Measurements from ENCODE around the gene TMEM156. TPM values are rescaled to one million over a fixed set of nuclear protein-coding genes. Genes with fewer than 3 reads are reported as not detected.

TMEM156 gene
- total RNA-seq, 1 donor from 2014 or later = not detected

GRCh38 chr4:39043861-39044363 lies 11.7 kb upstream of the TMEM156 start:
- no peak for DNase-seq
- Histone ChIP-seq H3K9me3 (replicated peaks) (no peaks in the 10 kb centered on the region), H3K4me1 (peaks cover 58% of the 10 kb centered on the region), H3K27ac (replicated peaks) (peak overlapping the region; percentile 95), H3K36me3 (no peaks in the 10 kb centered on the region), H3K4me3 (peak overlapping the region; percentile 88), H3K27me3 (ENCODE audit: low read depth) (no peaks in the 10 kb centered on the region)
- TF ChIP-seq, protein P1, sequence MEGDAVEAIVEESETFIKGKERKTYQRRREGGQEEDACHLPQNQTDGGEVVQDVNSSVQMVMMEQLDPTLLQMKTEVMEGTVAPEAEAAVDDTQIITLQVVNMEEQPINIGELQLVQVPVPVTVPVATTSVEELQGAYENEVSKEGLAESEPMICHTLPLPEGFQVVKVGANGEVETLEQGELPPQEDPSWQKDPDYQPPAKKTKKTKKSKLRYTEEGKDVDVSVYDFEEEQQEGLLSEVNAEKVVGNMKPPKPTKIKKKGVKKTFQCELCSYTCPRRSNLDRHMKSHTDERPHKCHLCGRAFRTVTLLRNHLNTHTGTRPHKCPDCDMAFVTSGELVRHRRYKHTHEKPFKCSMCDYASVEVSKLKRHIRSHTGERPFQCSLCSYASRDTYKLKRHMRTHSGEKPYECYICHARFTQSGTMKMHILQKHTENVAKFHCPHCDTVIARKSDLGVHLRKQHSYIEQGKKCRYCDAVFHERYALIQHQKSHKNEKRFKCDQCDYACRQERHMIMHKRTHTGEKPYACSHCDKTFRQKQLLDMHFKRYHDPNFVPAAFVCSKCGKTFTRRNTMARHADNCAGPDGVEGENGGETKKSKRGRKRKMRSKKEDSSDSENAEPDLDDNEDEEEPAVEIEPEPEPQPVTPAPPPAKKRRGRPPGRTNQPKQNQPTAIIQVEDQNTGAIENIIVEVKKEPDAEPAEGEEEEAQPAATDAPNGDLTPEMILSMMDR (IDR thresholded peaks at IDR 0.05; ENCODE audit: borderline replicate concordance) = no peak
- intact Hi-C loops (cut with micrococcal nuclease) = no loop called here

DNA sequence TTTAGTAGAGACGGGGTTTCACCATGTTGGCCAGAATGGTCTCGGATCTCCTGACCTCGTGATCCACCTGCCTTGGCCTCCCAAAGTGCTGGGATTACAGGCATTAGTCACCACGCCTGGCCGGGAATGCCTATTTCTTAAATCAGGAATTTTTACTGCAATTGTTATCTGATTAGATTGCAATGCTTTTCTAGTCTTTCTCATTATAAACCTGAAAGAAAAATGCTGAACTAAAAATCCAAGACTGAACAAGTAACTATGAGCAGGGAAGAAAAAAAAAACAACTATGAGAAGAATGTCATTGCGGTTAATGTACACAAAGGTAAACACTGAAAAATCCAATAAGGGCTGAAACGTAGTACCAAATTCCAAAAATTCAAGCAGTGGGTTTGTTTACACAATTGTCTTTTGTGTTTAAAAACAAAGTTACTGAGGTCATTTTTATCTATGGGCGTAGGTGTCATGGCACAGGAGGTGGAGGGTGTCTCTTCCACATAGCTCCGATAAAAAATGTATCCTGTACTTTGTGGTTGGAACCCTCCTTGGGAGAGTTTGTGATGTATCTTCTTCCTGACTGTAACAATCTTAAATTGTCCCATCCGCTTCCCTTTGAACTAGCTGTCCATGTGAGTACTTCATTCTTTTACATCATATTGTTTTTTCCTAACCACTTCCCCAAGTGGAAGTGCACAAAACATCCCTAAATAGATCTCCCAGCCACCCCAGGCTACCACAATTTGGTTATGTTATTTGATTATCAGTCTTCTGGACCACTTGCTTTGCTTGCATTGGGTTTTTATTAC lies 11.1 kb upstream of the TMEM156 start:
- Histone ChIP-seq H3K27ac (replicated peaks) (peak overlapping the region; percentile 95), H3K4me1 (peaks cover 53% of the 10 kb centered on the region), H3K36me3 (no peaks in the 10 kb centered on the region), H3K27me3 (ENCODE audit: low read depth) (no peaks in the 10 kb centered on the region), H3K4me3 (peak overlapping the region; percentile 88), H3K9me3 (replicated peaks) (no peaks in the 10 kb centered on the region)
- TF ChIP-seq, protein P1 (IDR thresholded peaks at IDR 0.05; ENCODE audit: borderline replicate concordance) = no peak
- intact Hi-C loops (cut with micrococcal nuclease) = no loop called here
- no peak for DNase-seq

DNA sequence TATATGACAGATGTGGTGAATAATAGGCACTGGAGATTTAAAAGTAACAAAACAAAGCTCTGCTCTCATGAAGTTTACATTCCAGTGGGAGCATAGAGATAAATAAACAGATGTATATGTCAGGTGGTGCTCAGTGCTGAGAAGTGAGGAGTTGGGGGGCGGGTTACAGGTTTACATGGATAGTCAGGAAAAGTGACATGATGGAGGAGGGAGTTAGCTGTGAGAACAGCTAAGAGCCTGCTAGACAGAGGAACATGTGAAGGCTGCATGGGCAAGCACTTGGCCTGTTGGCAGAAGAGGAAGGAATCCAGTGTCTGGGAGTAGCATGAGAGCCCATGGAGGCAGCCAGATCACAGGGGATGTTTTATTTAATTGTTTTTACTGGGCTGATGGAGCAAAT lies 10.2 kb upstream of the TMEM156 start:
- Histone ChIP-seq H3K27ac (replicated peaks) (peak overlapping the region; percentile 95), H3K36me3 (no peaks in the 10 kb centered on the region), H3K4me3 (no peak overlapping the region), H3K4me1 (peaks cover 44% of the 10 kb centered on the region), H3K9me3 (replicated peaks) (no peaks in the 10 kb centered on the region), H3K27me3 (ENCODE audit: low read depth) (no peaks in the 10 kb centered on the region)
- intact Hi-C loops (cut with micrococcal nuclease) = no loop called here
- no peak for DNase-seq
- TF ChIP-seq, protein P1 (IDR thresholded peaks at IDR 0.05; ENCODE audit: borderline replicate concordance) = no peak

DNA sequence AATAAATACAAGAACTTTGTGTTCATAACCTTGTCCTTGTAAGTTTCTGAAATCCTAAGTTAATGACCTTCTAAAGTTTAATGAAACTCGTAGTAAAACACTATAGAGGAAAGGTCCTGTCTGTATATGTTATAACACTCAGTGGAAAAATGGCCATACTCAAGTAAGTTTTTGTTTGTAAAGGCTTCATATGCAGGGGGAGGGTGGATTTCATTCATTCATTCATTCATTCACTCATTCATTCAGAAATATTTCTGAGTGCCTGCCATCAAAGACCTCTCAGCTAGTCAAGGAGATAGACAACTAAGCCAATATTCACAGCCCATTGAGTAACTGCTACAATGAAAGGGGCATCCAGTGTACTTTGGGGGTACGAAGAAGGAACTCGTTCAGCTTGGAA lies 6.9 kb upstream of the TMEM156 start:
- Histone ChIP-seq H3K9me3 (replicated peaks) (no peaks in the 10 kb centered on the region), H3K27me3 (ENCODE audit: low read depth) (no peaks in the 10 kb centered on the region), H3K4me1 (peaks cover 20% of the 10 kb centered on the region), H3K36me3 (no peaks in the 10 kb centered on the region), H3K27ac (replicated peaks) (no peak overlapping the region), H3K4me3 (no peak overlapping the region)
- TF ChIP-seq, protein P1 (IDR thresholded peaks at IDR 0.05; ENCODE audit: borderline replicate concordance) = no peak
- DNase-seq = no peak
- intact Hi-C loops (cut with micrococcal nuclease) = no loop called here

DNA sequence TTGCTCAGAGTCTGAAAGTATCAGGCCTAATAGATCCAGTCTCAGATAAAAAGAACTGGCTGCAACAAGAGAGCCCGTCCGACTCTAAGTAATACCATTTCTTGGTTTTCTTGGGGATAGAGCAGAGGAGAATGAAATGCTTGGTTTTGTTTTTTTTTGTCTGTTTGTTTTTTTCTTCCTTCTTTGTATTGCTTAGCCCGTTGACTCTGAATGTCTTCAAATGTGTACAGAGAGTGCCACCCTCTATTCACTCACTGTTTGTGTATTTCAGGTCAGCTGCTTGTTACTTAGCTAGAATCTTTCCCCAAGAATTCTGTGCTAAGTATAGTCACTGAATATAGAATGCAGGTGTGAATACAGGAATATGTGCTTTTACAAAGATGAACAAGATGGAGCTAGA lies 5.7 kb upstream of the TMEM156 start:
- Histone ChIP-seq H3K4me1 (peaks cover 11% of the 10 kb centered on the region), H3K4me3 (no peak overlapping the region), H3K36me3 (no peaks in the 10 kb centered on the region), H3K27ac (replicated peaks) (no peak overlapping the region), H3K27me3 (ENCODE audit: low read depth) (no peaks in the 10 kb centered on the region), H3K9me3 (replicated peaks) (no peaks in the 10 kb centered on the region)
- DNase-seq = no peak
- intact Hi-C loops (cut with micrococcal nuclease) = no loop called here
- TF ChIP-seq, protein P1 (IDR thresholded peaks at IDR 0.05; ENCODE audit: borderline replicate concordance) = no peak

Measured in left ventricle myocardium inferior (tissue), 1 donor.